ENCODE measurements around the gene SIGLEC10.
"Not testable (repeated sequence)": the region's sequence is repeated elsewhere in the genome, so short reads cannot be mapped to it uniquely, and the experiment has no call there.

The SIGLEC10 gene

GRCh38 chr19:51440052-51440451 is 22.6 kb upstream of the SIGLEC10 start:
- no peak for DNase-seq

DNA sequence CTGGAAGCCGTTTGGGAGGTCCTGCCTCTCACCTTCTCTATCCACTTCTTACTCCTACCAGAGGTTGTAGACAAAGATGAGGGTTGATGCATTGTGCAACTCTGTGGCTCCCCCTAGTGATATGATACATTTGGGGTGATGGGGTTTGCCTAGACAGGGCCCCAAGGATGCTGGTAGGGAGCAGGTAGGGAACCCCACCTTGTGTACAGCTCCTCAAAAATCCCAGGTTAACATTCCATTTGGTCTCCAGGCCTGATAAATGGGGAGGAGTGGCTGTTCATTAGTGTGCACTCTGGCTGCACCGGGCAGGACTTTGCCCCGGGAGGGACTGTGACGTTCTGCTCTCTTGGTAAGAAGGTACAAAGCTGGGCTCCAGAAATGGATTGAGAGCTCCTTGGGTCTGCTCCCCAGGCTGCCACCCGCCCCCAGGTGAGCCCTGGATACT is 21.6 kb upstream of the SIGLEC10 start:
- DNase-seq = no peak

GRCh38 chr19:51434456-51434855 is 17.0 kb upstream of the SIGLEC10 start:
- DNase-seq = no peak

- no peak for DNase-seq
These were observed 15.6 kb upstream of the SIGLEC10 start for GRCh38 chr19:51433043-51433442.

- no peak for DNase-seq
These were observed 13.7 kb upstream of the SIGLEC10 start for GRCh38 chr19:51431124-51431523.

DNA sequence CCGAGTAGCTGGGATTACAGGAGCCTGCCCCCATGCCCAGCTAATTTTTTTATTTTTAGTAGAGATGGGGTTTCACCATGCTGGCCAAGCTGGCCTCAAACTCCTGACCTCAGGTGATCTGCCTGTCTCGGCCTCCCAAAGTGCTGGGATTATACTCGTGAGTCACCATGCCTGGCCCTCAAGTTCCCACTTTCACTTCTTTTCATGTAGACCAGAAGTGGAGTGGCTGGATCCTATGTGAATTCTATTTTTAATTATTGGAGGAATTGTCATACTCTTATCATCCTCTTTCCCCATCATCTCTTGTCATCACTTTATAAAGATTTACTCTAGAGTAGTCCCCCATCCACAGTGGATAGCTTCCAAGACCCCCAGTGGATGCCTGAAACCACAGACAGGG is 12.8 kb upstream of the SIGLEC10 start:
- no peak for DNase-seq

DNA sequence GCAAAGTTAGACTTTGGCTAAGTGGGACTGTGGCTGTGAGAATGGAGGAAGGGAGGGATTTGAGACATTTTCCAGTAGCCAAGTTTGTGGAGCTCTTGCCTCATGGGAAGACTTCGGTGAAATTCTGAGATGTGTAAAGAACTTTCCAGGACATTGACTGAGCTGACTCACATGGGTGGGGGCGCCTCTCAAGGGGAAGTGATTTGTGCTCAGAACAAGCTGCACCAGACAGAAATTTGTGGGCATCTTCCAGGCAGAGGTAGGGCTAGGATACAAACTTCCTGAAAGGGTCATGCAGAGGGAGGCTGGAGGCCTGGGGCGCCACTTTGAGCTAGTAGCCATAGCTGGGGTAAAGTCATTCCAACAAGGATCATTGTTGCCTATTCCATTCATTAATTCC is 9.8 kb upstream of the SIGLEC10 start:
- DNase-seq = no peak

- DNase-seq = peak; percentile 84
These were observed 4.6 kb upstream of the SIGLEC10 start for GRCh38 chr19:51422053-51422448.

- DNase-seq = no peak
These were observed 4.0 kb upstream of the SIGLEC10 start for GRCh38 chr19:51421229-51422052.

DNA sequence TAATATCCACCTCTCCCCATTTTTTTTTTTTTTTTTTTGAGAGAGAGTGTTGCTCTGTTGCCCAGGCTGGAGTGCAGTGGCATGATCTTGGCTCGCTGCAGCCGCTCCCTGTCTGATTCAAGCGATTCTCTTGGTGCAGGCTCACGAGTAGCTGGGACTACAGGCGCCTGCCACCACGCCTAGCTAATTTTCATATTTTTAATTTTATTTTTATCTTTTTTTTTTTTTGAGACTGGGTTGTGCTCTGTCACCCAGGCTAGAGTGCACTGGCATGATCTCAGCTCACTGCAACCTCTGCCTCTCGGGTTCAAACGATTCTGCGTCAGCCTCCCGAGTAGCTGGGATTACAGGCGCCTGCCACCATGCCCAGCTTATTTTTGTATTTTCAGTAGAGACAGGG is 3.1 kb upstream of the SIGLEC10 start:
- DNase-seq = not testable (repeated sequence)

DNA sequence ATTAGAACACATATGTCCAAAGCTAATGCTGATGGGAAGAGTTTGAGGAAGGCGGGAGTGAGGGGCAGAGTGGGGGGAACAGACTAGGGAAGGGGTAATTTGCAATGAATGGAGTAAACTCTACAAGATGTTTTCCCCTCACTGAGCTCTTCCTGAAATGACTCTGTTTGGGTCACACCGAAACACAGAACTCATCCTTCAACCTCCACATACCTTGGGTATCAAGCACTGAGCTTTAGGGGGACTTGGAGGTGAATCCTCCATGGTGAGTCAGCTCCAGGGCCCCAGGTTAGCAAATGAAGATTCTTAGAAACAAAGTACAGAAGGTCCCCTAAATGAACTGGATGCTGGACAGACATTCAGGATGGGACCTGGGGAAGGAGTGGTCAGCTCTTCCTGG is 1.3 kb upstream of the SIGLEC10 start:
- no peak for DNase-seq

DNA sequence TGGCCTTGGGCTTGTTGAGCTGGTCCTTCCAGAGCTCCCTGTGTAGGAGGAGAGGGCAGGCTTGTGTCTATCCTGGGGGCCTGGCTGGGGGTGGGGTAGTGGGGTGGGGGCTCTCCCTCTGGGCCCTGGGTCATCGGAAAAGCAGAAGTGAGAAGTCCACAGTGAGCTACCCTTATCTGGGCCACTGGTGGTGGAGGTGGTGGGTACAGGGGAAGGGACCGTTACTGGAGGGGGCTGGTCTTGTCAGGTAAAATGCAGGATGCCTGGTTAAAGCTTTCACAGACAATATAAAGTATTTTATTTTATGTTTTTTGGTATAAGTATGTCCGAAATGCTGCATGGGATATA is 342 bp upstream of the SIGLEC10 start:
- DNase-seq = no peak

DNA sequence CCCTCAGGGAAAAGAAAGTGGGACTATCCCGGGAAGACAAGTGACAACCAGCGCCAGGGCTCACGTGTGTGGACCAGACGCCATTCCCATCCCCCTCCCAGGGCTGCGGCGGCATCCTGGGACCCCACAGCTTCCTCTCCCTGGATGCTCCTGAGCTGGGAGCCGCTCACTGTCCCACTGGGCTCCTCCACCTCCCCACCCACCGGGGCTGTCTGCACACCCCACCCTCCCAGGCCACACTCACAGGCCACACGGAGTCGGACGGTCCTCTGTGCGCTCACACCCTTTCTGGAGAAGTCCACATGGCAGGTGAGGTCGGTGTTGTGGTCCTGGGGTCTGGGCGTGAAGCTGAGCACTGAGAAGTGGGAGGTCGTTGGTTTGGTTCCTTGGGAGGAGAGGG is 1.0 kb downstream of the SIGLEC10 start:
- not testable (repeated sequence) for DNase-seq

DNA sequence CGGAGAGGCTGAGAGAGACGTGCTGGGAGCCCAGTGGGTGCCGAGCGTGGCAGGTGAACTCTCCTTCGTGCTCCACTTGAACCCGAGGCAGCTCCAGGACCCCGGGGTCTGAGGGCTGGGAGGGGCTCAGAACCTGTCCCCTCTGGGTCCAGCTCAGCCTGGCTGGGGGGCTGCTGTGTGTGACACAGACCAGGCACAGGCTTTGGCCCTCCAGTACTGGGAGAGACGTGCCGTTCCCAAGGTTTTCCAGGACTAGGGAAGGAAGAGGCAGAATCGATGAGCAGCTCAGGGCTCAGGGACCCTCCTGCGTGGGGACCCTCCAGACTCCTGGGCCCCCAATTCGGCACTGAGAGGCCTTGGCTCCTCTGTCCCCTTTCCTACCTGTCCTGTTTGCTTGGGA is 2.3 kb downstream of the SIGLEC10 start:
- DNase-seq = no peak

DNA sequence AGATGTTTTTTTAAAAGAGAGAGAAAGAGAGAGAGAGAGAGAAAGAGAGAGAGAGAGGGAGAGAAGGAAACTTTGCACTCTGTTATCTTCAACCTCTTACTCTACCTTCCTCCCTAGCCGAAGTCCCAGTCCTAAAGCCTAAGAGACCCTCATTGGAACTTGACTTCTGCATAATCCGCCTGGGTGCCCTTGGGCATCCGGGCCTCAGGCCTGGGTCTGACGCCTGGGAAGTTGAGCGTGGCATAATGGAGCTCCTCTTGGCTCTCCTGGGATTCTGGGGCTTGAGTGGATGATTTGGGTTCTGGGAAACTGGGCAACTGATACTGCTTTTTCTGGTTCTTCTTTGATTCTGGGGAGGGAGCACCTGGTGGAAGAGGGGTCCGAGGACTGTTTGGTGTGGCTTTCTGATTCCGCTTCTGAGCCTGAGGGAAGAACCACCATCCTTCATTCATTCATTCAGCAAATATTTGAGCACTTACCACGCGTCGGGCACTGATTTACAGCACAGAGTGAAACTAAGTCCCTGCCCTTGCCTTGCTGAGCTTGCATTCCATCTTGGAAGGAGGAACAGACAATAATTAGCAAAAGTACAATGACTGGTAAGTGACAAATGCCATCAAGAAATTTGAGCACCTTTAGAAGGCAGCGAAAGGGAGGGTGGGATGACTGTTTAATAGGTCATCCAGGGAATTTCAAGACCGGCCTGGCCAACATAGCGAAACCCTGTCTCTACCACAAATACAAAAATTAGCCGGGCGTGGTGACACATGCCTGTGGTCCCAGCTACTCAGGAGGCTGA is 6.3 kb downstream of the SIGLEC10 start:
- no peak for DNase-seq

- no peak for DNase-seq
These were observed 9.8 kb downstream of the SIGLEC10 start for GRCh38 chr19:51407511-51408131.

DNA sequence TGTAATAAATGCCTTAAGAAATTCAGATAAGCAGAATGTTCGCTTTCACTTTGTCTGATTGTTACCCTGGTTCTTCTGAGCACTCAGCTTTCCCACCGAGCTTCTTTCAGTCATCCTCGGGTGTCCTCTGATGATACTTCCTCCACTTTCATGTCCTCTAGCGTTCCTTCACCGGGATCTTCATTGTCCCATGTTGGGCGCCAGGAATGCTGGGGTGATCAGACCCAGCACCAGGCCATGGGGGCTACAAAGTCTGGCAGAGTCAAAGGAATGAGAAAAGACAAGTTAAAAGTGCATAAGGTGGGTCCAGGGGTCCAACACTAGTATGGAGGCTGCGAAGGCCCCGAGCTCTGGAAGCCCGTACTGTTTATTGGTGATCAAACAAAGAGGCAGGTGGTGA is 15.3 kb downstream of the SIGLEC10 start:
- no peak for DNase-seq

- DNase-seq = not testable (repeated sequence)
These were observed 17.5 kb downstream of the SIGLEC10 start for GRCh38 chr19:51399936-51400335.

- no peak for DNase-seq
These were observed 18.2 kb downstream of the SIGLEC10 start for GRCh38 chr19:51399231-51399630.

DNA sequence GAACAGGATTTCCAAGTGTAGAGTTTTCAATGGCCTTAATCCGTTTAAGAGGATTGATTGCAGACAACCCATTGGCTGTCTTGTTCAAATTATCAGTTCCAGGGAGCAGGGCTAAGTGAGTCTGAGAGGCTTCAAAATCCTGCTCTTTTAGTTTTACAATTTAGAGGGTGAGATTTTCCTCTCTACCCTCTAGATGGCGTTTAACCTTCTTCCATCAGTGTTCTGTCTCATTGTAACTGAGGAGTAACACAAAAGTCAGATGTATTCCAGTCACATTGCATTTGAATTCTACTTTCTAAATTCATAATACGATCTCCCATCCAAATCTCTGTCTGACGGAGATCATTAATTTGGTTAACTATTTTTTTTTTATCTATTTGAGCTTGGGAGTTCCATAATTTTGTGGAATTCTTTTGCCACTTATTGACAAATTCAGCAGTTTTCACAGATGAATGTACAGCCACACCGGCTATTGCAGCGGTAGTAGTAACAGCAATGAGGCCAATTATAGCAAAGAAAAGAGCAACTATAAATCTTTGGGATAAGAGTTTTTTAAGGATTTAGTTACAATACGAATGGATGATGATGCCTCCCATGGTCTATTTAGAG is 19.2 kb downstream of the SIGLEC10 start:
- DNase-seq = no peak

- DNase-seq = not testable (repeated sequence)
These were observed 20.0 kb downstream of the SIGLEC10 start for GRCh38 chr19:51397453-51397852.

- no peak for DNase-seq
These were observed 21.3 kb downstream of the SIGLEC10 start for GRCh38 chr19:51396175-51396574.

Data from right forelimb (tissue), 1 donor.